NCI-H2196 treated with DMSO at 0.1 percent for 48 hours (cell line): ENCODE measurements around the gene CTTNBP2.

Experiments
- DNase-seq: peaks from one replicate; lab custom pipeline; 2025; ENCODE audit not compliant: unreplicated experiment; lab: John Stamatoyannopoulos, UW

The CTTNBP2 gene

GRCh38 chr7:117790251-117790650, 83.0 kb downstream of the CTTNBP2 start:
- no peak for DNase-seq

GRCh38 chr7:117785431-117785830, 87.8 kb downstream of the CTTNBP2 start:
- no peak for DNase-seq

GRCh38 chr7:117784315-117784714, 88.9 kb downstream of the CTTNBP2 start:
- no peak for DNase-seq

- no peak for DNase-seq
These were observed 90.5 kb downstream of the CTTNBP2 start for GRCh38 chr7:117782761-117783160.

- no peak for DNase-seq
These were observed 91.5 kb downstream of the CTTNBP2 start for GRCh38 chr7:117781707-117782106.

- no peak for DNase-seq
These were observed 92.4 kb downstream of the CTTNBP2 start for GRCh38 chr7:117780832-117781231.

- no peak for DNase-seq
These were observed 95.7 kb downstream of the CTTNBP2 start for GRCh38 chr7:117777335-117778142.

- DNase-seq, result no peak
These were observed 97.0 kb downstream of the CTTNBP2 start for GRCh38 chr7:117776224-117776623.

GRCh38 chr7:117775801-117776200, 97.4 kb downstream of the CTTNBP2 start:
- no peak for DNase-seq

- DNase-seq, result no peak
These were observed 98.3 kb downstream of the CTTNBP2 start for GRCh38 chr7:117774943-117775342.

- no peak for DNase-seq
These were observed 100.8 kb downstream of the CTTNBP2 start for GRCh38 chr7:117772421-117772820.

GRCh38 chr7:117771756-117772155, 101.5 kb downstream of the CTTNBP2 start:
- DNase-seq, result no peak

- DNase-seq, result no peak
These were observed 104.2 kb downstream of the CTTNBP2 start for GRCh38 chr7:117769085-117769484.

GRCh38 chr7:117767951-117768350, 105.3 kb downstream of the CTTNBP2 start:
- DNase-seq, result no peak

GRCh38 chr7:117766913-117767312, 106.3 kb downstream of the CTTNBP2 start:
- DNase-seq, result no peak

GRCh38 chr7:117764031-117764430, 109.2 kb downstream of the CTTNBP2 start:
- DNase-seq, result no peak

- no peak for DNase-seq
These were observed 111.2 kb downstream of the CTTNBP2 start for GRCh38 chr7:117762055-117762454.

- DNase-seq, result no peak
These were observed 113.1 kb downstream of the CTTNBP2 start for GRCh38 chr7:117759950-117760640.

GRCh38 chr7:117757440-117757839, 115.8 kb downstream of the CTTNBP2 start:
- DNase-seq, result no peak

- no peak for DNase-seq
These were observed 116.6 kb downstream of the CTTNBP2 start for GRCh38 chr7:117756586-117757085.

GRCh38 chr7:117755136-117755535, 118.1 kb downstream of the CTTNBP2 start:
- DNase-seq, result no peak

- DNase-seq, result no peak
These were observed 121.5 kb downstream of the CTTNBP2 start for GRCh38 chr7:117751775-117752174.
